ENCODE data around the gene ANK3. TPM values are rescaled to one million over a fixed set of nuclear protein-coding genes. Genes with fewer than 3 reads are reported as not detected.
A peak's percentile ranks its signal among the peaks of the same experiment; 100 is the strongest.

The ANK3 gene
- polyA plus RNA-seq, 1 donor from 2014 or later = 114 TPM

GRCh38 chr10:60101821-60102220 lies 287.9 kb downstream of the ANK3 start:
- TF ChIP-seq SMC3 (conservative IDR thresholded peaks at IDR 0.05; ENCODE audit: poor library complexity) = no peak
- TF ChIP-seq RAD21 (conservative IDR thresholded peaks at IDR 0.05) = no peak
- TF ChIP-seq CTCF (IDR thresholded peaks at IDR 0.05; ENCODE audit: poor library complexity, severe bottlenecking) = no peak
- TF ChIP-seq POLR2AphosphoS5 (IDR thresholded peaks at IDR 0.05) = no peak
- TF ChIP-seq EZH2 (IDR thresholded peaks at IDR 0.05; ENCODE audit: borderline replicate concordance, insufficient read depth, low read length, poor library complexity, severe bottlenecking) = no peak
- TF ChIP-seq MXI1 (conservative IDR thresholded peaks at IDR 0.05; ENCODE audit: poor library complexity, severe bottlenecking) = no peak
- peaks cover 15% of the 10 kb centered on the region for H3K36me3 ChIP-seq (ENCODE audit: insufficient read depth, low read length)
- no peaks in the 10 kb centered on the region for H3F3A ChIP-seq (ENCODE audit: insufficient read depth, low read length, poor library complexity, severe bottlenecking)
- H3K4me2 ChIP-seq (ENCODE audit: low read length) = no peak overlapping the region
- no peak overlapping the region for H3K9ac ChIP-seq (ENCODE audit: low read length)
- no peaks in the 10 kb centered on the region for H3K9me3 ChIP-seq (ENCODE audit: low read length)
- no peaks in the 10 kb centered on the region for H4K20me1 ChIP-seq (ENCODE audit: insufficient read depth)
- H3K9me2 ChIP-seq (ENCODE audit: insufficient read depth, low read length) = no peaks in the 10 kb centered on the region
- H3K79me2 ChIP-seq (replicated peaks; ENCODE audit: insufficient read depth, low read length) = no peaks in the 10 kb centered on the region
- H3K27me3 ChIP-seq (ENCODE audit: insufficient read depth, low read depth, low read length) = no peaks in the 10 kb centered on the region
- no peak overlapping the region for H3K4me3 ChIP-seq (ENCODE audit: low read length)
- H3K27ac ChIP-seq (ENCODE audit: low read length) = no peak overlapping the region
- no peak overlapping the region for H2AFZ ChIP-seq (ENCODE audit: low read depth, low read length)

GRCh38 chr10:60099998-60100747 lies 289.5 kb downstream of the ANK3 start:
- no peaks in the 10 kb centered on the region for H3K9me2 ChIP-seq (ENCODE audit: insufficient read depth, low read length)
- H3K4me3 ChIP-seq (ENCODE audit: low read length) = no peak overlapping the region
- no peak overlapping the region for H3K27ac ChIP-seq (ENCODE audit: low read length)
- no peaks in the 10 kb centered on the region for H3K79me2 ChIP-seq (replicated peaks; ENCODE audit: insufficient read depth, low read length)
- no peak overlapping the region for H2AFZ ChIP-seq (ENCODE audit: low read depth, low read length)
- TF ChIP-seq EZH2 (IDR thresholded peaks at IDR 0.05; ENCODE audit: borderline replicate concordance, insufficient read depth, low read length, poor library complexity, severe bottlenecking) = no peak
- TF ChIP-seq RAD21 (conservative IDR thresholded peaks at IDR 0.05) = peak; percentile 75
- peak; percentile 77 for TF ChIP-seq SMC3 (conservative IDR thresholded peaks at IDR 0.05; ENCODE audit: poor library complexity)
- no peak for TF ChIP-seq MXI1 (conservative IDR thresholded peaks at IDR 0.05; ENCODE audit: poor library complexity, severe bottlenecking)
- no peak for TF ChIP-seq REST (IDR thresholded peaks at IDR 0.05; ENCODE audit: borderline replicate concordance)
- TF ChIP-seq EP300 (conservative IDR thresholded peaks at IDR 0.05; ENCODE audit: poor library complexity, severe bottlenecking) = no peak
- no peak for TF ChIP-seq TAF1 (IDR thresholded peaks at IDR 0.05; ENCODE audit: low read depth)
- no peak for TF ChIP-seq POLR2AphosphoS5 (IDR thresholded peaks at IDR 0.05)
- peak; percentile 78 for TF ChIP-seq CTCF (IDR thresholded peaks at IDR 0.05; ENCODE audit: poor library complexity, severe bottlenecking)
- H3K4me2 ChIP-seq (ENCODE audit: low read length) = no peak overlapping the region
- no peaks in the 10 kb centered on the region for H3K27me3 ChIP-seq (ENCODE audit: insufficient read depth, low read depth, low read length)
- H3K9ac ChIP-seq (ENCODE audit: low read length) = no peak overlapping the region
- peaks cover 15% of the 10 kb centered on the region for H3K36me3 ChIP-seq (ENCODE audit: insufficient read depth, low read length)
- H3F3A ChIP-seq (ENCODE audit: insufficient read depth, low read length, poor library complexity, severe bottlenecking) = no peaks in the 10 kb centered on the region
- H3K9me3 ChIP-seq (ENCODE audit: low read length) = no peaks in the 10 kb centered on the region
- H4K20me1 ChIP-seq (ENCODE audit: insufficient read depth) = no peaks in the 10 kb centered on the region
